GM12878 (cell line): ENCODE results near the gene IL17RE. TPM values are rescaled to one million over a fixed set of nuclear protein-coding genes. Genes with fewer than 3 reads are reported as not detected.

ENCODE experiments used
- ATAC-seq: fragments of 200-7000 bp; cut with Tn5 transposase; 3 replicates; pipeline ENCODE4 v1.9.1; 2020; ENCODE audit warnings: mild to moderate bottlenecking, moderate library complexity
- Bru-seq: library from RNA; stranded (reverse); fragments of 400-500 nt; gene quantifications from one replicate; lab custom pipeline; 2021; lab: Mats Ljungman, UMichigan
- BruChase-seq, 2 experiments: library from RNA; stranded (reverse); fragments of 400-500 nt; gene quantifications; one replicate each; lab custom pipeline; 2021; lab: Mats Ljungman, UMichigan
- BruUV-seq: library from RNA; stranded (reverse); fragments of 400-500 nt; replicated peaks from 2 replicates; lab custom pipeline; 2021; lab: Mats Ljungman, UMichigan
- CTCF ChIA-PET: fragments of 300-600 bp; sonication (Branson Sonifier 250); formaldehyde crosslinking; extraction: SDS; loops from one replicate; lab custom pipeline; 2021; ENCODE audit warnings: inconsistent platforms; lab: Yijun Ruan, JAX
- POLR2A ChIA-PET: fragments of 350-600 bp; formaldehyde crosslinking; extraction: SDS; loops from one replicate; lab custom pipeline; 2021; ENCODE audit warnings: inconsistent platforms; lab: Charles Lee
- RAD21 ChIA-PET: fragments of 300-600 bp; sonication (Branson Sonifier 250); formaldehyde crosslinking; loops from one replicate; lab custom pipeline; 2023; ENCODE audit warnings: antibody characterized with exemption; ENCODE audit not compliant: unreplicated experiment; lab: Charles Lee
- SMC1A ChIA-PET: fragments of 300-600 bp; sonication (Branson Sonifier 250); formaldehyde crosslinking; loops from one replicate; lab custom pipeline; 2023; ENCODE audit not compliant: unreplicated experiment, uncharacterized antibody; lab: Charles Lee
- DNase-seq: peaks from one replicate; pipeline ENCODE4 v3.0.0-alpha.2; 2011; ENCODE audit warnings: low read depth, low spot score
- FAIRE-seq: peaks from 3 replicates; lab custom pipeline; 2011; peaks lifted over from hg19 to GRCh38; lab: Jason Lieb, UNC
- H2AFZ ChIP-seq: 2 replicates; pipeline ENCODE4 v1.6.0; 2011; ENCODE audit warnings: low read depth, low read length, control low read depth; ENCODE audit not compliant: control insufficient read depth
- H3K27ac ChIP-seq: 2 replicates; pipeline ENCODE4 v1.5.1; 2011; ENCODE audit warnings: control low read depth; ENCODE audit not compliant: control insufficient read depth, insufficient read depth
- H3K27me3 ChIP-seq, 2 experiments: replicated peaks in 1 of 2; 2 replicates each; pipeline versions ENCODE4 v1.6.0 to v1.6.1; 2011; ENCODE audit warnings: low read length in 1 of 2; ENCODE audit not compliant: control insufficient read depth in 2 of 2, insufficient read depth in 2 of 2
- H3K36me3 ChIP-seq, 2 experiments: 2 replicates each; pipeline ENCODE4 v1.5.1; 2011; ENCODE audit warnings: low read length in 1 of 2; ENCODE audit not compliant: control insufficient read depth in 2 of 2, insufficient read depth in 2 of 2
- H3K4me1 ChIP-seq: 2 replicates; pipeline ENCODE4 v1.6.1; 2011; ENCODE audit warnings: mild to moderate bottlenecking, low read length, moderate library complexity, mixed read lengths; ENCODE audit not compliant: control insufficient read depth, insufficient read depth
- H3K4me2 ChIP-seq: 2 replicates; pipeline ENCODE4 v1.6.0; 2011; ENCODE audit warnings: control low read depth; ENCODE audit not compliant: control insufficient read depth, insufficient read depth
- H3K4me3 ChIP-seq: fragments of 200-600 bp; sonication (generic); 2 replicates; pipeline ENCODE4 v1.5.1; 2016
- H3K79me2 ChIP-seq: 2 replicates; pipeline ENCODE4 v1.6.0; 2011; ENCODE audit warnings: low read length; ENCODE audit not compliant: control insufficient read depth, insufficient read depth
- H3K9ac ChIP-seq: 2 replicates; pipeline ENCODE4 v1.8.0; 2011; ENCODE audit warnings: low read length, control low read depth, mixed read lengths; ENCODE audit not compliant: control insufficient read depth, insufficient read depth
- H3K9me3 ChIP-seq: replicated peaks from 3 replicates; pipeline ENCODE4 v1.5.1; 2011; ENCODE audit warnings: mild to moderate bottlenecking, low read length; ENCODE audit not compliant: control insufficient read depth, insufficient read depth
- H4K20me1 ChIP-seq: 2 replicates; pipeline ENCODE4 v1.6.0; 2011; ENCODE audit not compliant: control insufficient read depth, insufficient read depth
- DPF2 ChIP-seq: fragments of 450-650 bp; IDR thresholded peaks from 2 replicates; pipeline ENCODE4 v1.6.1; 2017; ENCODE audit warnings: mild to moderate bottlenecking
- EGR1 ChIP-seq, 2 experiments: IDR thresholded peaks; 1 replicate in 1 of 2; 2 replicates in 1 of 2; pipeline ENCODE4 v1.6.1; 2011 to 2012; ENCODE audit warnings: low read depth in 2 of 2, low read length in 2 of 2, borderline replicate concordance in 1 of 2, mild to moderate bottlenecking in 1 of 2, moderate library complexity in 1 of 2
- HDAC6 ChIP-seq: fragments of 200-600 bp; sonication (generic); IDR thresholded peaks from one replicate; pipeline ENCODE4 v1.8.0; 2017; ENCODE audit warnings: antibody characterized with exemption; ENCODE audit not compliant: unreplicated experiment
- SREBF2 ChIP-seq: IDR thresholded peaks from 2 replicates; pipeline ENCODE4 v1.6.1; 2012; ENCODE audit warnings: mild to moderate bottlenecking, low read length
- USF2 ChIP-seq: IDR thresholded peaks from 2 replicates; pipeline ENCODE4 v1.6.1; 2011; ENCODE audit warnings: low read depth, low read length, improper control_type of control experiment, borderline replicate concordance
- ZNF592 ChIP-seq: fragments of 450-650 bp; IDR thresholded peaks from 2 replicates; pipeline ENCODE4 v1.6.1; 2017; ENCODE audit warnings: mild to moderate bottlenecking, moderate library complexity
- WGBS: methylation state at CpG from one replicate; pipeline ENCODE4 v1.1.6; 2016; ENCODE audit warnings: low lambda C conversion rate; ENCODE audit not compliant: insufficient replicate concordance, insufficient coverage; ENCODE audit errors: missing lambda C conversion rate; 5-methylcytosine and 5-hydroxymethylcytosine counted together
- in situ Hi-C: fragments of 300-500 bp; cut with MboI; formaldehyde crosslinking; loops from 9 replicates; pipeline ENCODE4 v1.14.3; 2018; ENCODE audit warnings: mixed read lengths
- intact Hi-C: fragments of 100-400 bp; cut with micrococcal nuclease; formaldehyde crosslinking; loops from one replicate; pipeline ENCODE4 v1.14.2; 2022; ENCODE audit not compliant: unreplicated experiment
- long read RNA-seq, 2 experiments: library from polyadenylated mRNA; unstranded; transcript quantifications; one replicate each; pipeline ENCODE4 v2.0.0, GENCODE V29; 2019 to 2020
- polyA minus RNA-seq, 3 experiments: library from RNA; depleted of rRNA, polyadenylated mRNA; stranded (reverse); fragments of >200 nt; gene quantifications; 2 replicates each; pipeline ENCODE4 v1.2.3, GENCODE V29; 2011
- polyA plus RNA-seq, 11 experiments: library from polyadenylated mRNA; depleted of rRNA in 4 of 11; unstranded in 6 of 11; stranded (reverse) in 5 of 11; fragments of >200 nt; fragmentation: Nextera tagmentation in 4 of 11; fragmentation: Illumina TruSeq in 1 of 11; extraction: Ambion mirVana in 4 of 11; extraction: Trizol in 1 of 11; gene quantifications; 1 replicate in 1 of 11; 2 replicates in 10 of 11; pipeline versions ENCODE4 v1.2.1 to v1.2.3, GENCODE V29; 2011 to 2016; ENCODE audit warnings: inconsistent platforms in 2 of 11, missing spikeins in 2 of 11, low read depth in 1 of 11
- total RNA-seq, 4 experiments: library from RNA; depleted of rRNA in 3 of 4; stranded (reverse); fragments of >200 nt in 3 of 4; fragmentation: Illumina TruSeq in 1 of 4; extraction: Trizol in 1 of 4; gene quantifications; 2 replicates each; pipeline versions ENCODE4 v1.2.1 to v1.2.3, GENCODE V29; 2013 to 2021

Gene IL17RE
- total RNA-seq (2013; cell fraction: nucleolus; rRNA removed) = 0.69 TPM in 1 of 2 replicates, not detected in the other
- total RNA-seq (2014; rRNA removed) = 0.05 and 0.17 TPM in 2 replicates
- 0.04 and 0.46 TPM in 2 replicates for total RNA-seq (2014; rRNA removed; fragmentation: Illumina TruSeq; extraction: Trizol)
- 0.37 and 0.51 TPM in 2 replicates for total RNA-seq (2021)
- 0.12 TPM for polyA plus RNA-seq (2011; ENCODE audit: low read depth)
- polyA plus RNA-seq (2011; rRNA removed) = 0.18 and 0.29 TPM in 2 replicates
- 0.06 and 0.22 TPM in 2 replicates for polyA plus RNA-seq (2011; cell fraction: cytosol; rRNA removed)
- polyA plus RNA-seq (2011; cell fraction: nucleus; rRNA removed) = 0.99 TPM in 2 replicates
- polyA plus RNA-seq (2012) = 0.17 and 0.39 TPM in 2 replicates
- 0.06 and 0.13 TPM in 2 replicates for polyA plus RNA-seq (2014; fragmentation: Illumina TruSeq; extraction: Trizol)
- under 1 TPM in 1 of 2 experiments, not detected in 1; 0.05 TPM for polyA plus RNA-seq (2014; fragmentation: Nextera tagmentation; extraction: Ambion mirVana)
- polyA plus RNA-seq (2014; rRNA removed) = 0.04 and 0.08 TPM in 2 replicates
- polyA plus RNA-seq (2016; fragmentation: Nextera tagmentation; extraction: Ambion mirVana) = under 1 TPM in 1 of 2 experiments, not detected in 1; 0.21 TPM
- not detected in 2 replicates for polyA minus RNA-seq (2011; rRNA and poly(A)+ RNA removed)
- polyA minus RNA-seq (2011; cell fraction: cytosol; rRNA and poly(A)+ RNA removed) = not detected in 2 replicates
- 0.12 and 0.77 TPM in 2 replicates for polyA minus RNA-seq (2011; cell fraction: nucleus; rRNA and poly(A)+ RNA removed)
- percentile 26 among the genes with signal in this experiment for Bru-seq, nascent RNA
- percentile 43 among the genes with signal in this experiment for BruChase-seq, experiment 1, labeled RNA remaining after a 6-hour chase
- percentile 37 among the genes with signal in this experiment for BruChase-seq, experiment 2, labeled RNA remaining after a 2-hour chase
- long read RNA-seq, experiment 1 = 0 reads
- long read RNA-seq, experiment 2 = 0 reads

GRCh38 chr3:9902372-9903237, at the start of gene IL17RE:
IL17RE (plus strand) TSS chr3:9902848; CDS start chr3:9902933, 85 bp downstream.
- WGBS = 66% methylated on average over 13 of the region's 13 CpGs
- H3K9me3 ChIP-seq = no peaks in the 10 kb centered on the region
- CTCF ChIA-PET = interaction anchor here (1.6 kb wide), 1 partner anchor 29 kb away, joined by 7 read pairs; no protein-coding TSS in a partner anchor
- TF ChIP-seq DPF2 (no peak), EGR1 (IDR thresholded peaks at IDR 0.05; ENCODE audit: borderline replicate concordance in 1 of 2, low read depth in 2 of 2, low read length in 2 of 2) (no peak), HDAC6 (no peak), ZNF592 (no peak), SREBF2 (no peak), USF2 (no peak)
- H3K4me3 ChIP-seq = no peak within 1 kb of the TSS
- no peak for FAIRE-seq
- intact Hi-C loops (no loop called here), in situ Hi-C loops (no loop called here)
- no peaks in the 10 kb centered on the region for H3K79me2 ChIP-seq
- no peak for DNase-seq
- H3K36me3 ChIP-seq = no peaks in the 10 kb centered on the region; a peak in 1 of 4 replicates
- ATAC-seq = peak; percentile 10; the same call in 1 of the 3 replicates
- H2AFZ ChIP-seq = peak within 1 kb of the TSS; percentile 48
- H3K27ac ChIP-seq = no peak within 1 kb of the TSS; the same call in 1 of the 2 replicates
- H3K9ac ChIP-seq = no peak within 1 kb of the TSS
- H3K27me3 ChIP-seq = no peaks in the 10 kb centered on the region
- peaks cover 8% of the 10 kb centered on the region for H3K4me1 ChIP-seq
- POLR2A ChIA-PET = interaction anchor here (0.6 to 2.8 kb wide), 6 partner anchors 9 to 73 kb away, joined by 3 to 9 read pairs (median 4); partner anchors contain the start of gene CIDEC
- BruUV-seq = no TSS peak
- no peak within 1 kb of the TSS for H3K4me2 ChIP-seq
- SMC1A ChIA-PET = interaction anchor here (1.1 to 2.0 kb wide), 2 partner anchors 8 to 13 kb away, joined by 7 read pairs; no protein-coding TSS in a partner anchor
- RAD21 ChIA-PET = interaction anchor here (0.9 kb wide), 1 partner anchor 18 kb away, joined by 3 read pairs; no protein-coding TSS in a partner anchor
- no peaks in the 10 kb centered on the region for H4K20me1 ChIP-seq
